Lower leg skin (tissue), 3 donors: ENCODE data around the gene CACNA1H.
"Not testable (repeated sequence)": the region's sequence is repeated elsewhere in the genome, so short reads cannot be mapped to it uniquely, and the experiment has no call there.

Experiments used
- POLR2A ChIP-seq, 2 donors: fragments of 450-650 bp; IDR thresholded peaks; one replicate each; pipeline ENCODE4 v1.6.1; 2016 to 2017; ENCODE audit warnings: antibody characterized with exemption in 2 of 2, mild to moderate bottlenecking in 1 of 2, moderate library complexity in 1 of 2
- TF ChIP-seq, protein P1 (sequence below), 3 donors: fragments of 450-650 bp; IDR thresholded peaks; one replicate each; pipeline ENCODE4 v1.5.1; 2016; ENCODE audit warnings: antibody characterized with exemption in 3 of 3, mild to moderate bottlenecking in 3 of 3, moderate library complexity in 2 of 3

DNA sequence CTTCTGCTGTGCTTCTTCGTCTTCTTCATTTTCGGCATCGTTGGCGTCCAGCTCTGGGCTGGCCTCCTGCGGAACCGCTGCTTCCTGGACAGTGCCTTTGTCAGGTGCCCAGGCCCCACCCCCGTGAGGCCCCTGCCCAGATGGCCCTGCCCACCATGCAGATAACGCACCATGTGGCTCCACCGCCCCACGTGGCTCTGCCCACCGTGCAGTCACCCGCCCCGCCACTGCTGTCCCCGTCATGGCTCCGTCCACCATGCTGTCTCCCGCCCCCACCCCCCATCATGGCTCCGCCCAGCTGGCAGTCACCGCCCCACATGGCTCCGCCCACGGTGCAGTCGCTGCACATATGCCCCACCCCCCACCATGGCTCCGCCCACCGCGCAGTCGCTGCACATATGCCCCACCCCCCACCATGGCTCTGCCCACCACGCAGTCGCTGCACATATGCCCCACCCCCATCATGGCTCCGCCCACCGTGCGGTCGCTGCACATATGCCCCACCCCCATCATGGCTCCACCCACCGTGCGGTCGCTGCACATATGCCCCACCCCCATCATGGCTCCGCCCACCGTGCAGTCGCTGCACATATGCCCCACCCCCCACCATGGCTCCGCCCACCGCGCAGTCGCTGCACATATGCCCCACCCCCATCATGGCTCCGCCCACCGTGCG is 45.9 kb downstream of the CACNA1H start:
- TF ChIP-seq, protein P1, sequence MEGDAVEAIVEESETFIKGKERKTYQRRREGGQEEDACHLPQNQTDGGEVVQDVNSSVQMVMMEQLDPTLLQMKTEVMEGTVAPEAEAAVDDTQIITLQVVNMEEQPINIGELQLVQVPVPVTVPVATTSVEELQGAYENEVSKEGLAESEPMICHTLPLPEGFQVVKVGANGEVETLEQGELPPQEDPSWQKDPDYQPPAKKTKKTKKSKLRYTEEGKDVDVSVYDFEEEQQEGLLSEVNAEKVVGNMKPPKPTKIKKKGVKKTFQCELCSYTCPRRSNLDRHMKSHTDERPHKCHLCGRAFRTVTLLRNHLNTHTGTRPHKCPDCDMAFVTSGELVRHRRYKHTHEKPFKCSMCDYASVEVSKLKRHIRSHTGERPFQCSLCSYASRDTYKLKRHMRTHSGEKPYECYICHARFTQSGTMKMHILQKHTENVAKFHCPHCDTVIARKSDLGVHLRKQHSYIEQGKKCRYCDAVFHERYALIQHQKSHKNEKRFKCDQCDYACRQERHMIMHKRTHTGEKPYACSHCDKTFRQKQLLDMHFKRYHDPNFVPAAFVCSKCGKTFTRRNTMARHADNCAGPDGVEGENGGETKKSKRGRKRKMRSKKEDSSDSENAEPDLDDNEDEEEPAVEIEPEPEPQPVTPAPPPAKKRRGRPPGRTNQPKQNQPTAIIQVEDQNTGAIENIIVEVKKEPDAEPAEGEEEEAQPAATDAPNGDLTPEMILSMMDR (IDR thresholded peaks at IDR 0.05), result not testable (repeated sequence)
- not testable (repeated sequence) for TF ChIP-seq POLR2A (IDR thresholded peaks at IDR 0.05)
